CD14-positive monocyte (primary cell): Measurements from ENCODE around the gene DCC. TPM values are rescaled to one million over a fixed set of nuclear protein-coding genes. Genes with fewer than 3 reads are reported as not detected.

Experiments used
- DNase-seq, 3 donors: peaks; one replicate each; pipeline ENCODE4 v3.0.0-alpha.2; 2011 to 2022
- H2AFZ ChIP-seq: 2 replicates; pipeline ENCODE4 v1.6.0; 2012; ENCODE audit warnings: mild to moderate bottlenecking, low read depth, low read length, inconsistent platforms; ENCODE audit not compliant: insufficient read depth, poor library complexity, severe bottlenecking
- H3K27ac ChIP-seq, 2 donors: 1 replicate in 1 of 2; 2 replicates in 1 of 2; pipeline ENCODE4 v1.5.1; 2012 to 2013; ENCODE audit warnings: low read length in 2 of 2, control low read depth in 1 of 2, inconsistent platforms in 1 of 2, low read depth in 1 of 2, mild to moderate bottlenecking in 1 of 2
- H3K27me3 ChIP-seq, 2 donors: one replicate each; pipeline versions ENCODE4 v1.6.0 to v1.6.1; 2011 to 2013; ENCODE audit warnings: low read length in 2 of 2; ENCODE audit not compliant: control insufficient read depth in 2 of 2, insufficient read depth in 2 of 2
- H3K36me3 ChIP-seq, 2 donors: replicated peaks in 1 of 2; 1 replicate in 1 of 2; 2 replicates in 1 of 2; pipeline versions ENCODE4 v1.5.1 to v1.6.1; 2012 to 2013; ENCODE audit warnings: low read length in 2 of 2, control low read depth in 1 of 2, inconsistent platforms in 1 of 2, mild to moderate bottlenecking in 1 of 2; ENCODE audit not compliant: insufficient read depth in 2 of 2, control insufficient read depth in 1 of 2
- H3K4me1 ChIP-seq, 2 donors: 1 replicate in 1 of 2; 2 replicates in 1 of 2; pipeline versions ENCODE4 v1.5.1 to v1.6.1; 2012 to 2013; ENCODE audit warnings: low read length in 2 of 2, control low read depth in 1 of 2, inconsistent platforms in 1 of 2, mild to moderate bottlenecking in 1 of 2, moderate library complexity in 1 of 2; ENCODE audit not compliant: insufficient read depth in 2 of 2, control insufficient read depth in 1 of 2
- H3K4me2 ChIP-seq: replicated peaks from 2 replicates; pipeline ENCODE3; 2012; ENCODE audit warnings: low read length, moderate library complexity, mild to moderate bottlenecking; ENCODE audit not compliant: poor library complexity, severe bottlenecking; ENCODE audit errors: extremely low read depth
- H3K4me3 ChIP-seq, 3 experiments: fragments of 200-600 bp in 1 of 3; sonication (generic) in 1 of 3; replicated peaks in 1 of 3; 1 replicate in 2 of 3; 2 replicates in 1 of 3; pipeline ENCODE4 v1.5.1; 2011 to 2013; ENCODE audit warnings: low read length in 3 of 3, mild to moderate bottlenecking in 3 of 3, control low read depth in 2 of 3, low read depth in 2 of 3, inconsistent platforms in 1 of 3, moderate library complexity in 1 of 3
- H3K79me2 ChIP-seq: 2 replicates; pipeline ENCODE4 v1.6.0; 2012; ENCODE audit warnings: mild to moderate bottlenecking, control low read depth, inconsistent platforms, low read length, moderate library complexity; ENCODE audit not compliant: insufficient read depth
- H3K9ac ChIP-seq: 2 replicates; pipeline ENCODE4 v1.6.0; 2017; ENCODE audit warnings: low read length, mild to moderate bottlenecking; ENCODE audit not compliant: insufficient read depth, poor library complexity, severe bottlenecking
- H3K9me3 ChIP-seq, 2 donors: replicated peaks in 1 of 2; 1 replicate in 1 of 2; 2 replicates in 1 of 2; pipeline versions ENCODE4 v1.5.1 to v1.6.1; 2012 to 2013; ENCODE audit warnings: low read length in 2 of 2, control low read depth in 1 of 2; ENCODE audit not compliant: control insufficient read depth in 1 of 2, insufficient read depth in 1 of 2
- H4K20me1 ChIP-seq: 2 replicates; pipeline ENCODE4 v1.6.0; 2012; ENCODE audit warnings: mild to moderate bottlenecking, low read length, control low read depth, moderate library complexity; ENCODE audit not compliant: insufficient read depth
- H3K27ac Mint-ChIP-seq, 7 donors: one replicate each; pipeline ENCODE4 v1.8.0; 2020; ENCODE audit warnings: mild to moderate bottlenecking in 7 of 7, mixed read lengths in 7 of 7, moderate library complexity in 6 of 7, inconsistent platforms in 2 of 7
- H3K27me3 Mint-ChIP-seq, 3 donors: one replicate each; pipeline ENCODE4 v1.8.0; 2021 to 2022; ENCODE audit warnings: low read depth in 3 of 3, mild to moderate bottlenecking in 3 of 3, mixed read lengths in 3 of 3, moderate library complexity in 3 of 3, inconsistent platforms in 1 of 3
- H3K36me3 Mint-ChIP-seq, 2 donors: one replicate each; pipeline ENCODE4 v1.8.0; 2020; ENCODE audit warnings: mixed read lengths in 2 of 2, inconsistent platforms in 1 of 2, mild to moderate bottlenecking in 1 of 2
- H3K4me1 Mint-ChIP-seq: one replicate; pipeline ENCODE4 v1.8.0; 2020; ENCODE audit warnings: mild to moderate bottlenecking, mixed read lengths
- H3K4me3 Mint-ChIP-seq, 2 donors: one replicate each; pipeline ENCODE4 v1.8.0; 2020; ENCODE audit warnings: mild to moderate bottlenecking in 2 of 2, mixed read lengths in 2 of 2, moderate library complexity in 1 of 2
- H3K9me3 Mint-ChIP-seq, 7 donors: one replicate each; pipeline ENCODE4 v1.8.0; 2020 to 2022; ENCODE audit warnings: mixed read lengths in 7 of 7, mild to moderate bottlenecking in 6 of 7, moderate library complexity in 6 of 7, inconsistent platforms in 2 of 7
- WGBS: methylation state at CpG from one replicate; pipeline ENCODE4 v1.1.5; 2013; ENCODE audit warnings: missing lambda C conversion rate; ENCODE audit not compliant: insufficient coverage; 5-methylcytosine and 5-hydroxymethylcytosine counted together
- intact Hi-C, 2 donors: fragments of 100-400 bp; cut with micrococcal nuclease; formaldehyde crosslinking; loops; one replicate each; pipeline versions ENCODE4 v1.15.0 to v1.15.1; 2023
- polyA plus RNA-seq, 3 donors: library from polyadenylated mRNA; depleted of rRNA in 1 of 3; unstranded in 2 of 3; stranded (reverse) in 1 of 3; fragments of 300-500 nt in 2 of 3; fragments of >200 nt in 1 of 3; fragmentation: Illumina TruSeq in 2 of 3; gene quantifications; 1 replicate in 2 of 3; 2 replicates in 1 of 3; pipeline ENCODE4 v1.2.3, GENCODE V29; 2012 to 2021
- TF ChIP-seq, protein P1 (sequence below): fragments of 200-600 bp; IDR thresholded peaks from one replicate; pipeline ENCODE4 v1.8.0; 2022; ENCODE audit warnings: antibody characterized with exemption, mild to moderate bottlenecking

Gene DCC
- polyA plus RNA-seq, 3 donors = not detected

- Histone ChIP-seq H3K9ac (no peak overlapping the region), H3K27ac (no peak overlapping the region), H3K4me3 (no peak overlapping the region), H3K9me3 (peaks cover 0 to 25% of the 10 kb centered on the region in 2 donors), H3K79me2 (no peaks in the 10 kb centered on the region), H3K36me3 (no peaks in the 10 kb centered on the region), H3K4me2 (no peak overlapping the region), H3K4me1 (no peaks in the 10 kb centered on the region), H3K27me3 (peaks cover 13 to 44% of the 10 kb centered on the region in 2 donors), H2AFZ (no peak overlapping the region), H4K20me1 (no peaks in the 10 kb centered on the region)
- TF ChIP-seq, protein P1, sequence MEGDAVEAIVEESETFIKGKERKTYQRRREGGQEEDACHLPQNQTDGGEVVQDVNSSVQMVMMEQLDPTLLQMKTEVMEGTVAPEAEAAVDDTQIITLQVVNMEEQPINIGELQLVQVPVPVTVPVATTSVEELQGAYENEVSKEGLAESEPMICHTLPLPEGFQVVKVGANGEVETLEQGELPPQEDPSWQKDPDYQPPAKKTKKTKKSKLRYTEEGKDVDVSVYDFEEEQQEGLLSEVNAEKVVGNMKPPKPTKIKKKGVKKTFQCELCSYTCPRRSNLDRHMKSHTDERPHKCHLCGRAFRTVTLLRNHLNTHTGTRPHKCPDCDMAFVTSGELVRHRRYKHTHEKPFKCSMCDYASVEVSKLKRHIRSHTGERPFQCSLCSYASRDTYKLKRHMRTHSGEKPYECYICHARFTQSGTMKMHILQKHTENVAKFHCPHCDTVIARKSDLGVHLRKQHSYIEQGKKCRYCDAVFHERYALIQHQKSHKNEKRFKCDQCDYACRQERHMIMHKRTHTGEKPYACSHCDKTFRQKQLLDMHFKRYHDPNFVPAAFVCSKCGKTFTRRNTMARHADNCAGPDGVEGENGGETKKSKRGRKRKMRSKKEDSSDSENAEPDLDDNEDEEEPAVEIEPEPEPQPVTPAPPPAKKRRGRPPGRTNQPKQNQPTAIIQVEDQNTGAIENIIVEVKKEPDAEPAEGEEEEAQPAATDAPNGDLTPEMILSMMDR = no peak
- WGBS = 11% methylated on average over 7 of the region's 7 CpGs
- no peak for DNase-seq
- Mint-ChIP-seq H3K4me3 (peak overlapping the region in 1 of 2 donors; percentile 65), H3K36me3 (no peaks in the 10 kb centered on the region), H3K9me3 (peaks cover 0 to 16% (median 10%) of the 10 kb centered on the region in 7 donors), H3K27me3 (peaks cover 0 to 33% (median 3%) of the 10 kb centered on the region in 3 donors), H3K27ac (peak overlapping the region in 1 of 7 donors; percentile 14), H3K4me1 (no peaks in the 10 kb centered on the region)
- intact Hi-C loops = no loop called here
These were observed 1.1 kb downstream of the DCC start for GRCh38 chr18:52341103-52341432.

DNA sequence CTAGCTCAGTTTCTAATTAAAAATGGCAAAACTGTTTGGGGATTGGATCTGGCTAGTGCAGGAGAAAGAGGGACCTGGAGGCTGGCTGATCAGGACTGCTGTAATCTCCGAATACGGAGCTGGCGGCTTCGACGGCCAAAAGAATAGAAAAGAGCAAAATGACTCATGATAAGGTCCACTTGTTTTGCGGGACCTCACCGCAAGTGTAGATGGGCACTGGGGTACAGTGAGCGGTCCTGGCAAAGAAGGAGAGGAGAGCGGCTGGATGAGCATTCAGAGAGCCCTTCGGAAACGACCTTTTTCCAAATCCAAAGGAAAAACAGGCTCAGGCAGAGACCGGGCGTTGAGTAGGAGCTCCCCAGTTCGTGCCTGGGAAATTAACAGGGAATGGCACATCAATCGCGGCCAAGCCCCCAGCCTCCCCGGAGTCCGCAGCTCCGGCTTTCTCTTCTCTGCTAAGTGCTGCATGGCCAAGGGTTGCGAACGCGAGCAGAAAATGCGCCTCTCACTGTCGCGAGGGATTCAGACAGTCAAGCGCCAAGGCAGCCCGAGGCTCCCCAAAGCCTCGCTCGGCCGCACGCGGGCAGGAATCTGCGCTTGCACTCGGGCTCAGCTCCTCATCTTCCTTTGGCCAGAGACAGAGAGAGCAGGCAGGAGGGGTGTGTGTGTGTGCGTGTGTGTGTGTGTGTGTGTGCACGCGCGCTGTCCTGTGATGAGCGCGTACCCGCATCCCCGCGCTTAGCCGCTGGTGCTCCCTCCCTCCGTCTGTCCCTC is 1.8 kb downstream of the DCC start:
- peak overlapping the region in 1 of 2 donors; percentile 69 for H3K4me3 Mint-ChIP-seq
- Histone ChIP-seq H3K36me3 (no peaks in the 10 kb centered on the region), H4K20me1 (no peaks in the 10 kb centered on the region), H3K9me3 (peaks cover 0 to 25% of the 10 kb centered on the region in 2 donors), H3K9ac (no peak overlapping the region), H3K27ac (no peak overlapping the region), H2AFZ (no peak overlapping the region), H3K4me3 (no peak overlapping the region), H3K4me2 (no peak overlapping the region), H3K27me3 (peaks cover 13 to 44% of the 10 kb centered on the region in 2 donors), H3K79me2 (no peaks in the 10 kb centered on the region), H3K4me1 (no peaks in the 10 kb centered on the region)
- intact Hi-C loops = no loop called here
- peaks cover 0 to 16% (median 10%) of the 10 kb centered on the region in 7 donors for H3K9me3 Mint-ChIP-seq
- 3% methylated on average over 28 of the region's 45 CpGs for WGBS
- DNase-seq = no peak
- H3K27ac Mint-ChIP-seq = no peak overlapping the region
- no peaks in the 10 kb centered on the region for H3K4me1 Mint-ChIP-seq
- TF ChIP-seq, protein P1 = no peak
- H3K27me3 Mint-ChIP-seq = peaks cover 0 to 33% (median 3%) of the 10 kb centered on the region in 3 donors
- H3K36me3 Mint-ChIP-seq = no peaks in the 10 kb centered on the region
